Stimulated activated naive CD8-positive, alpha-beta T cell treated with anti-CD3 and anti-CD28 coated beads, Interleukin-15, amount 100 ng/mL, for 72 hours (primary cell): ENCODE measurements around the gene GTF2H4.

Experiments used
- ATAC-seq: fragments of 150-1000 bp; cut with Tn5 transposase; 2 replicates; pipeline ENCODE4 v1.10.0; 2021; ENCODE audit warnings: mild to moderate bottlenecking, moderate library complexity
- DNase-seq, 2 donors: peaks; one replicate each; pipeline ENCODE4 v3.0.0; 2021 to 2022
- H3K27ac Mint-ChIP-seq, 2 donors: one replicate each; pipeline ENCODE4 v1.8.0; 2022; ENCODE audit warnings: mild to moderate bottlenecking in 2 of 2, mixed read lengths in 2 of 2, moderate library complexity in 2 of 2
- H3K27me3 Mint-ChIP-seq: one replicate; pipeline ENCODE4 v1.8.0; 2022; ENCODE audit warnings: mixed read lengths
- H3K4me1 Mint-ChIP-seq: one replicate; pipeline ENCODE4 v1.8.0; 2022; ENCODE audit warnings: mild to moderate bottlenecking, mixed read lengths
- H3K4me3 Mint-ChIP-seq, 2 donors: one replicate each; pipeline ENCODE4 v1.8.0; 2022; ENCODE audit warnings: mild to moderate bottlenecking in 2 of 2, mixed read lengths in 2 of 2, moderate library complexity in 1 of 2
- H3K9me3 Mint-ChIP-seq, 2 donors: one replicate each; pipeline ENCODE4 v1.8.0; 2022; ENCODE audit warnings: mixed read lengths in 2 of 2

Gene GTF2H4

GRCh38 chr6:30944051-30944450 lies 36.0 kb downstream of the GTF2H4 start:
- H3K9me3 Mint-ChIP-seq = peaks cover 4 to 6% of the 10 kb centered on the region in 2 donors
- no peak overlapping the region for H3K27ac Mint-ChIP-seq
- H3K4me3 Mint-ChIP-seq = no peak overlapping the region
- no peak for DNase-seq
- peaks cover 7% of the 10 kb centered on the region for H3K4me1 Mint-ChIP-seq
- peaks cover 69% of the 10 kb centered on the region for H3K27me3 Mint-ChIP-seq
- ATAC-seq = no peak

DNA sequence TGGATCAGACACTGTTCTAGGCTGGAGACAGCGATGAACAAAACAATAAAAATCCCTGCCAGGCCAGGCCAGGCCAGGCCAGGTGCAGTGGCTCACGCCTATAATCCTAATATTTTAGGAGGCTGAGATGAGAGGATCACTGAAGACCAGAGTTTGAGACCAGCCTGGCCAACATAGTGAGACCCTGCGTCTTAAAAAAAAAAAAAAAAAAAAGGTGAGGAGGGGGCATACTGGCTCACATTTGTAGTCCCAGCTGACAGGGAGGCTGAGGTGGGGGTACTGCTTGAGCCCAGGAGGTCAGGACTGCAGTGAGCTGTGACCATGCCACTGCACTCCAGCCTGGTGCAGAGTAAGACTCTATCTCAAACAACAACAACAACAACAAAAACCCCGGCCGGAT lies 37.3 kb downstream of the GTF2H4 start:
- no peak overlapping the region for H3K4me3 Mint-ChIP-seq
- peaks cover 7% of the 10 kb centered on the region for H3K4me1 Mint-ChIP-seq
- ATAC-seq = no peak
- no peak for DNase-seq
- peaks cover 13 to 19% of the 10 kb centered on the region in 2 donors for H3K9me3 Mint-ChIP-seq
- no peak overlapping the region for H3K27ac Mint-ChIP-seq
- H3K27me3 Mint-ChIP-seq = peaks cover 74% of the 10 kb centered on the region

DNA sequence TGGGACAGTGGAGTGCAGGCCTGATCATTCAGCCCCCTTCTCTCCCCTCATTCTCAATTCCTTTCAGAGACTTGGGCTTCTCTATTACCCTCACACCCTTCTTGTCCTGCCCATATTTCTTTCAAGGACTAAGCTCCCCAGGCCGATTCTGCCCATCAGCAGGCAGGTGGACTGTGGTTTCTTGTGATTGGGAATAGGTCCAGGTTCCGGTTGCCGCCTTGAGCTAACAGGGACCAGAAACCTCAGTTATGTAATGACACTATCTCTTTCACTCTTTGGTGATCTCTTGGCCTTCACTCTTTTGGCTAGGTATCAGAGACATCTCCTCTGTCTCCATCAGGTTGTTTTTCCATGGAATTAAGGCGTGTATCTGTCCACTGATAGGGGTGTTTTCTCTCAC lies 39.2 kb downstream of the GTF2H4 start:
- Mint-ChIP-seq H3K4me1 (peaks cover 18% of the 10 kb centered on the region), H3K9me3 (peaks cover 28 to 34% of the 10 kb centered on the region in 2 donors), H3K27me3 (peaks cover 74% of the 10 kb centered on the region), H3K4me3 (no peak overlapping the region), H3K27ac (no peak overlapping the region)
- ATAC-seq (no peak), DNase-seq (no peak)

- Mint-ChIP-seq H3K4me3 (no peak overlapping the region), H3K4me1 (peaks cover 17% of the 10 kb centered on the region), H3K27me3 (peaks cover 74% of the 10 kb centered on the region), H3K9me3 (peaks cover 28 to 34% of the 10 kb centered on the region in 2 donors), H3K27ac (no peak overlapping the region)
- DNase-seq (no peak), ATAC-seq (no peak)
These were observed 40.8 kb downstream of the GTF2H4 start for GRCh38 chr6:30948811-30949210.

GRCh38 chr6:30951907-30952469 lies 44.0 kb downstream of the GTF2H4 start:
- Mint-ChIP-seq H3K9me3 (peaks cover 28 to 34% of the 10 kb centered on the region in 2 donors), H3K4me1 (peaks cover 26% of the 10 kb centered on the region), H3K4me3 (no peak overlapping the region), H3K27me3 (peaks cover 78% of the 10 kb centered on the region), H3K27ac (peak overlapping the region in 1 of 2 donors; percentile 83)
- ATAC-seq (peak; percentile 68), DNase-seq (peak in 1 of 2 donors; percentile 51)

DNA sequence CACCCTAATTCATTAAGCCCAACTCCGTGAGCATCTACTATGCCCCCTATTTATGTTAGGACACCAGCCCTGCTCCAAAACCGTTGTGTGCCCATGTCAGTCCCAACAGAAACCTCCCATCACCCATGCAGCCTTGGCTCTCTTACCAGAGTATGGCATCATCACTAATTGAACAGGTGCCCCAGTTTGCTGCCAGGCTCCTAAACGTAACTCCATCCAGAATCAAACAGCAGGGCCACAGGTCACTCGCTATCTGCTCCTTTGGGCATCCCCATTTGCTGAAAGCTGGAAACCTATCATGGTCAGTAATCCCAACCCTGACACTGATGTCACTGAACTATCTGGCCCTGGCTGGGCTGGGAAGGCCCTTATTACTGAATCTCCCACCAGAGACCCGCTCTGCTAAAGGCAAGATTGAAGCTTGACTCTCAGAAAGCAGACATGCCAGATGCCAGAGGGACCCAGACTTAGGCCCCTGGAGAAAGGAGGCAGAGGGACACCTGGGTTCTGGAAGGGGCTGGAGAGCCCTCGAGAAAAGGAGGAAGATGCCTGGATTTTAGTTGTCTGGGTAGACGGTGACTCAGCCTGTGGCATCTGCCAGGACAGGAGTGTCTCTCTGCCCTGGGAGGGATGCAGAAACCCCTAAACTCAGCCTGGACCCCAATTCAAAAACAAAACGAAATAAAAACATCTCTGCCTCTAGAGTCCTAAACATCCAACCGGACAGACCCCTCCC lies 46.8 kb downstream of the GTF2H4 start:
- Mint-ChIP-seq H3K4me3 (peak overlapping the region; percentile 80 to 83), H3K4me1 (peaks cover 26% of the 10 kb centered on the region), H3K9me3 (peaks cover 16 to 20% of the 10 kb centered on the region in 2 donors), H3K27me3 (peaks cover 61% of the 10 kb centered on the region), H3K27ac (peak overlapping the region; percentile 86 to 94)
- ATAC-seq = no peak
- DNase-seq = no peak

DNA sequence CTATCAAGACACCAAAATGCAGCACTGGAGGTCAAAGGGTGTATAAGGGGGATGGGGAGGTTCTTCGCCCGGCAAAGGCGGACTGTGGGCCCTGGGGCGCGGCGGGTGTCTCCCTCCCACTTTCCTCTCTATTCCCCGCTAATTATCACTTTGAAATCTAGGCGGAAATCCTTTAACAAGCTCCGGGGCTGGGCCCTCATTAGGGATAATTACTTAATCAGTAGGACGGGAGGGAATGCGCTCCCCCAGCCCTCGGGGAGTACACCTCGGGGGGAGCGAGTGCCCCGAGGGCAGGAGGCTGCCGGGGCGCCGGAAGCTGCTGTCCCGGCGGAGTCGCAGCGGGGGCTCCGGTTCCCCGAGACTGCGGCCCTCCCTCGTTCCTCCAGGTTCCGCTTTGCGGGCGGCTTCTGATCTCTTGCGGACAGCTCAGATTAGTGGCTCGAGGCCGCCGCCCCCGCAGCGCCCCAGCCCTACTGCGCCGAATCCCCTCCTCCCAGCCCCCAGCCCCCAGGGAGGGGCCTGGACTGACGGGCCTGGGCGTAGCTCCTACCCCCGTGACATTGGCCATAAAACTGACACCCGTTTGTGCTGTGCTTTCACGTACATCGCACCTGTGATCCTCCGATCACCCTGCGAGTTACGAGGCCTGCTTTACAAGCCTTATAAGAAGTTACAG lies 47.5 kb downstream of the GTF2H4 start:
- DNase-seq (peak; percentile 83 to 85), ATAC-seq (peak; percentile 88)
- Mint-ChIP-seq H3K27me3 (peaks cover 54% of the 10 kb centered on the region), H3K4me1 (peaks cover 26% of the 10 kb centered on the region), H3K27ac (peak overlapping the region; percentile 86 to 94), H3K4me3 (peak overlapping the region; percentile 80 to 83), H3K9me3 (peaks cover 13 to 15% of the 10 kb centered on the region in 2 donors)

DNA sequence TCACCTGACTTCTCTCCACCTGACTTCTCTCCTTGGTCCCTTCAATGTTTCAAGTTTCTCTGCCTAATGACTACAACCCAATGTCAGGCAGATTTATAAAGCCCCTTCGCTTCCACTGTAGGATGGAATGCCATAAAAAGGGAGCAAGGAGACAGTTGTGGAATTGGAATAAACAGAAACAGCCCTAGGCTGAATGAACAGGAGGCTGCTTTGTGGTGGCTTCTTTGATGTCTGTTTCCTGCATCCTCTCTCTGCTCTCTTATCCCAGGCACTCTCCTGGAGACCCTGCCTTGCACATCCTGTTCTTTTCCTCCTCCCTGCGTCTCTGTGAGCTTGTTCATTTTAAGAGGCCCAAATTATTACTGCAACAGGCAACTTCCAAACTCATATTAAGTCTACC lies 49.7 kb downstream of the GTF2H4 start:
- DNase-seq = no peak
- H3K4me1 Mint-ChIP-seq = peaks cover 10% of the 10 kb centered on the region
- no peak overlapping the region for H3K4me3 Mint-ChIP-seq
- ATAC-seq = no peak
- no peaks in the 10 kb centered on the region for H3K9me3 Mint-ChIP-seq
- H3K27me3 Mint-ChIP-seq = peaks cover 32% of the 10 kb centered on the region
- no peak overlapping the region for H3K27ac Mint-ChIP-seq

DNA sequence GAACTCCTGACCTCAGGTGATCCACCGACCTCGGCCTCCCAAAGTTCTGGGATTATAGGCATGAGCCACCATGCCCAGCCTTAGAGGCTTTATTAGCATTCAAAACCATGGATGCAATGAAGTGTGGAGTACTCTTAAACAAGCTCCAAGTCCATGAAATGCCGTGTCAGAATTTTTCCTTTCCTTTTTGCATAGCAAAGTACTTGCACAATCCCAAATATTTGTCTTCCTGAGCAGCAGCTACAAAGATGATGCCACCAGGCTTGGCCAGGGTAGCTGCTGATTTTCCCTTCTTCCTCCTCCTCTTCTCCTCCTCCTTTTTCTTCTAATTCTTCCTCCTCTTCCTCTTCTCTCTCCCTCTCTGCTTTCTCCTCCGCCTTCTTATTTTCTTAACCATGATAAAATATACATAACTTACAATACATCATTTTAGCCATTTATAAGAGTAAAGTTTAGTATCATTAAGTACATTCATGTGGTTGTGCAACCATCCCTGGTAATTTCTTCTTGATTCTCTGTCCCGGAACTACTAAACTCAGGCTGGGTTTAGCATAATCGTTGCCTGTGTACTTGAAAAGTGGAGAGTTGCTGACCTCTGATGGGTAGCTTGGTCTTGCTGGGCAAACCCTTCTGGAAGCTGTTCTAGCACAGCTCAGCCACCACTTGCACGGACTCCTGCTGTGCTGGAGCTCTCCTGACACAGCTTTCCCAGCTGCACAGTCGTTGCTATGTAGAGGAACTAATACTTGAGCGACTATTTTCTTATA lies 53.1 kb downstream of the GTF2H4 start:
- Mint-ChIP-seq H3K9me3 (no peaks in the 10 kb centered on the region), H3K27ac (no peak overlapping the region), H3K4me3 (no peak overlapping the region), H3K4me1 (peaks cover 21% of the 10 kb centered on the region), H3K27me3 (peaks cover 38% of the 10 kb centered on the region)
- DNase-seq = no peak
- no peak for ATAC-seq

DNA sequence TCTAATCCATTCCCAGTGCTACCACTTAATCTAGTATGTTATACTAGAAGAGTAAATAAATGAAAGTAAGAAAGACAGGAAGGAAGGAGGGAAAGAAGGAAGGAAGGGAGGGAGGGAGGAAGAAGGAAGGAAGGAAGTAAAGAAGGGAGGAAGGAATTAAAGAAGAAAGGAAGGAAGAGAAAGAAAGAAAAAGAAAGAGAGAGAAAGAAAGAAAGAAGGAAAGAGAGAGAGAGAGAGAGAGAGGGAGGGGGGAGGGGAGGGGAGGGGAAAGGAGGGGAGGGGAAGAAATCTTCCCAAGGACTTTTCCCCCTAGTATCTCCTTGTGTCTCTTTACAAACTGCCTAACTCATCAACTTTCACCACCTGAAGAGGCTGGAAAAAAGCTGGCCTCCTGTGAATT lies 54.7 kb downstream of the GTF2H4 start:
- no peak overlapping the region for H3K27ac Mint-ChIP-seq
- peaks cover 38% of the 10 kb centered on the region for H3K27me3 Mint-ChIP-seq

DNA sequence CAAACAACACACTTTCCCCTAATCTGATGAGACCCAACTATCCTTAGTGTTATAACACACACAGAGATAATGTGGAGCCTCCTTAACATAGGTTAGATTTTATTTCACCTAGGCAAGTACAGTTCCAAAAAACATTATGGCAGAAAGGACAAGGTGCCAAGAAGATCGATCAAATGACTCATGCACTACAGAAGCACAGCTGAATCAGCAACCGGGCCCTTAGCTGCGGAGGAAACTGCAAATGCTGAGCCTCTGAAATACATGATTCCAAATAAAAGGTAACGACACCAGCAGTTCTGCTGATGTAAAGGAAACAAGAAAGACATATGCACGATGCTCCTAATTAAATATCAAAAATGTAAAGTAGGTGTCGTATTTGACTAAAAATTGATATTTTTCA lies 55.6 kb downstream of the GTF2H4 start:
- no peak overlapping the region for H3K4me3 Mint-ChIP-seq

More for the DNA sequence above, 54.7 kb downstream of the GTF2H4 start:
- no peaks in the 10 kb centered on the region for H3K9me3 Mint-ChIP-seq
- no peak overlapping the region for H3K4me3 Mint-ChIP-seq
- ATAC-seq (no peak), DNase-seq (no peak)
- H3K4me1 Mint-ChIP-seq = peaks cover 21% of the 10 kb centered on the region

More for the DNA sequence above, 55.6 kb downstream of the GTF2H4 start:
- Mint-ChIP-seq H3K4me1 (peaks cover 21% of the 10 kb centered on the region), H3K27me3 (peaks cover 38% of the 10 kb centered on the region), H3K9me3 (no peaks in the 10 kb centered on the region), H3K27ac (no peak overlapping the region)
- no peak for ATAC-seq
- no peak for DNase-seq
